ENCODE data around the gene MAP2K5.
A peak's percentile ranks its signal among the peaks of the same experiment; 100 is the strongest.

Gene MAP2K5

DNA sequence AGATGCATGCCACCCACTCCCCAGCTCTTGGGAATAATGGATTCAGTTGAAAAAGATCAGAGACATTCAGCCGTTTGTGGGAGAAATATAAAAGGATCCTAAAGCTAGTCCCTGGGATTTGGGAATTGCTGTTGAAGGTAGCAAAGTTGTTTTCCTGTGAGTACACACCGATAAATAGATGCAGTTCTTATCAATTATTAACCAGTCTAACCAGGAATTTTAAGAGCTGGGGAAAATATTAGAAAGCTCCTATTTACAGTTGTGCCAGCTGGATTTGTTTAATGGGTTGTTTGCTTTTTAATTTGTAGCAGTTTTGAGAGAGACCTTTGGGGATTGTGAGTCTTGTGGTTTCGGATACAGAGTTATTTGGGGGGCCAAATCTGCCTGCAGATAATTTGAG lies 238.6 kb downstream of the MAP2K5 start:
- Histone ChIP-seq H3K18ac (ENCODE audit: low read length) (no peak overlapping the region), H3K9ac (ENCODE audit: low read length) (no peak overlapping the region), H3K4ac (ENCODE audit: low read depth, low read length) (no peak overlapping the region), H3K79me1 (ENCODE audit: low read length) (no peaks in the 10 kb centered on the region), H3K4me3 (ENCODE audit: low read length) (no peak overlapping the region), H2BK120ac (ENCODE audit: low read depth, low read length) (no peak overlapping the region), H3K56ac (ENCODE audit: low read length) (no peak overlapping the region), H3K79me2 (ENCODE audit: control insufficient read depth, insufficient read depth, low read length) (no peaks in the 10 kb centered on the region), H4K5ac (ENCODE audit: low read length) (no peak overlapping the region), H3K23ac (ENCODE audit: low read length) (no peak overlapping the region), H3K27ac (ENCODE audit: low read depth, low read length) (no peak overlapping the region), H2BK15ac (replicated peaks; ENCODE audit: low read depth) (no peak overlapping the region), H3K27me3 (ENCODE audit: insufficient read depth, low read length, poor library complexity) (no peaks in the 10 kb centered on the region), H4K8ac (ENCODE audit: low read depth, low read length) (no peak overlapping the region), H3K36me3 (ENCODE audit: control insufficient read depth, insufficient read depth, low read length) (no peaks in the 10 kb centered on the region), H3K4me2 (ENCODE audit: low read length) (no peak overlapping the region), H2BK5ac (ENCODE audit: low read length) (no peak overlapping the region), H3K4me1 (ENCODE audit: control insufficient read depth, low read depth, low read length) (peaks cover 4% of the 10 kb centered on the region), H2AK5ac (ENCODE audit: low read length) (no peak overlapping the region)
- no peak for DNase-seq
- WGBS (ENCODE audit: extremely low coverage, insufficient coverage, low lambda C conversion rate) = no CpG with 5 or more reads among the region's 3 CpGs

DNA sequence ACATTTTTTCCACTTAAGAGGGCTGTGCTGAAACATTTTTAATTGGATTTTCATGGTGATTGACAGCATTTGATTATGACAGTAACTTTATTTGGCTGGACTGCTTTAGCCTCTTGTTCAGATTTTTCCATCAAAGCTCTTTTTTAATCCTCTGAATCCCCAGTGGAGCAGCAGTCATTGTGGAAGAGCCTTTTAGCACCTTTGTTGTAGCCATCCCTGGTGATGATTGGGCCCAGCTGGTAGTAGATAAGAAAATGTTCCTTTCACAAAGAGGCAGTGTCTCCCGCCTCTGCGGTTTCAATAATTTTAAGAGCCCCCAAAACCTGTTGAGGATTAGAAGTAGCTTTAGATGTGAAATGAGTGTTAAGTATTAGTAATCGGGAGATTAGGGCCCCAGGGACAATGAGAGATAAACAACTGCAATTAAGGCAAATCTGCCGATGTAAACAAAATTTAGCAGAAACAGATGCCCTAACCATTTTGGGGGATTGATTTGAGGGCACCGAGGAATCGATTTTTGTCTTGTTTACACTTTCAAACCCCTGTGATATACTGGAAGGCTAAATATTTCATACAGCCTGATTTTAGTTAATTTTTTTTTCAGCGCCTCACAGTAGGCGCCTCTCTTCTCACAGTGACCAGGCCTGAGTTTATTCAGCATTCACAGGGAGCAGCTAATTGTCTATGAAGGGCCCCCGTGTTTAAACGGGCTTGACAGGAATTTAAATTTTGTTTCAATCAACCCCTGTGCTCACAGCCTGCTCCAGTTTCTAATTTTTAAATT lies 239.6 kb downstream of the MAP2K5 start:
- Histone ChIP-seq H3K18ac (ENCODE audit: low read length) (no peak overlapping the region), H3K4ac (ENCODE audit: low read depth, low read length) (no peak overlapping the region), H3K56ac (ENCODE audit: low read length) (no peak overlapping the region), H4K5ac (ENCODE audit: low read length) (no peak overlapping the region), H3K27me3 (ENCODE audit: insufficient read depth, low read length, poor library complexity) (no peaks in the 10 kb centered on the region), H2BK15ac (replicated peaks; ENCODE audit: low read depth) (no peak overlapping the region), H3K79me1 (ENCODE audit: low read length) (no peaks in the 10 kb centered on the region), H2AK5ac (ENCODE audit: low read length) (no peak overlapping the region), H3K9ac (ENCODE audit: low read length) (no peak overlapping the region), H3K79me2 (ENCODE audit: control insufficient read depth, insufficient read depth, low read length) (no peaks in the 10 kb centered on the region), H2BK5ac (ENCODE audit: low read length) (no peak overlapping the region), H3K23ac (ENCODE audit: low read length) (no peak overlapping the region), H3K4me1 (ENCODE audit: control insufficient read depth, low read depth, low read length) (peaks cover 4% of the 10 kb centered on the region), H3K4me3 (ENCODE audit: low read length) (no peak overlapping the region), H3K4me2 (ENCODE audit: low read length) (no peak overlapping the region), H2BK120ac (ENCODE audit: low read depth, low read length) (no peak overlapping the region), H4K8ac (ENCODE audit: low read depth, low read length) (no peak overlapping the region), H3K36me3 (ENCODE audit: control insufficient read depth, insufficient read depth, low read length) (no peaks in the 10 kb centered on the region), H3K27ac (ENCODE audit: low read depth, low read length) (no peak overlapping the region)
- WGBS (ENCODE audit: extremely low coverage, insufficient coverage, low lambda C conversion rate) = no CpG with 5 or more reads among the region's 10 CpGs
- peak; percentile 91 for DNase-seq

DNA sequence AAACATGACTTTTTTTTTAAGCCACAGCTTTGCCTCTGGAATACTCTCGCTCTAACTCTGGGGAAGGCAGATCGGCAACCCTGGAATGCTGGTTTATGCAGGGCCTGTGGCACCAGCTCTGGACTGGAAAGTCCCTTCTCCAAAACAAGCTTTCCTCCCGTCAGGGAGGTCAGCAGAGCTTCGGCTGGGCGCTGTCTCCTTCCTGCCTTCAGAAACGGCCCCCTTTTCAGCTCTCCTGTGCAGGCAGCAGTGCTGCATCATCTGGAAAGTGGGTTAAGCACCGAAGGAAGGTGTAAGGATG lies 240.1 kb downstream of the MAP2K5 start:
- Histone ChIP-seq H3K4ac (ENCODE audit: low read depth, low read length) (no peak overlapping the region), H3K79me2 (ENCODE audit: control insufficient read depth, insufficient read depth, low read length) (no peaks in the 10 kb centered on the region), H3K79me1 (ENCODE audit: low read length) (no peaks in the 10 kb centered on the region), H3K27me3 (ENCODE audit: insufficient read depth, low read length, poor library complexity) (no peaks in the 10 kb centered on the region), H2BK5ac (ENCODE audit: low read length) (no peak overlapping the region), H3K56ac (ENCODE audit: low read length) (no peak overlapping the region), H2BK15ac (replicated peaks; ENCODE audit: low read depth) (no peak overlapping the region), H3K23ac (ENCODE audit: low read length) (no peak overlapping the region), H3K27ac (ENCODE audit: low read depth, low read length) (no peak overlapping the region), H3K4me1 (ENCODE audit: control insufficient read depth, low read depth, low read length) (peaks cover 4% of the 10 kb centered on the region), H3K18ac (ENCODE audit: low read length) (no peak overlapping the region), H3K4me2 (ENCODE audit: low read length) (no peak overlapping the region), H3K4me3 (ENCODE audit: low read length) (no peak overlapping the region), H2BK120ac (ENCODE audit: low read depth, low read length) (no peak overlapping the region), H4K5ac (ENCODE audit: low read length) (no peak overlapping the region), H4K8ac (ENCODE audit: low read depth, low read length) (no peak overlapping the region), H3K36me3 (ENCODE audit: control insufficient read depth, insufficient read depth, low read length) (no peaks in the 10 kb centered on the region), H2AK5ac (ENCODE audit: low read length) (no peak overlapping the region), H3K9ac (ENCODE audit: low read length) (no peak overlapping the region)
- WGBS (ENCODE audit: extremely low coverage, insufficient coverage, low lambda C conversion rate) = no CpG with 5 or more reads among the region's 7 CpGs
- DNase-seq = peak; percentile 40

DNA sequence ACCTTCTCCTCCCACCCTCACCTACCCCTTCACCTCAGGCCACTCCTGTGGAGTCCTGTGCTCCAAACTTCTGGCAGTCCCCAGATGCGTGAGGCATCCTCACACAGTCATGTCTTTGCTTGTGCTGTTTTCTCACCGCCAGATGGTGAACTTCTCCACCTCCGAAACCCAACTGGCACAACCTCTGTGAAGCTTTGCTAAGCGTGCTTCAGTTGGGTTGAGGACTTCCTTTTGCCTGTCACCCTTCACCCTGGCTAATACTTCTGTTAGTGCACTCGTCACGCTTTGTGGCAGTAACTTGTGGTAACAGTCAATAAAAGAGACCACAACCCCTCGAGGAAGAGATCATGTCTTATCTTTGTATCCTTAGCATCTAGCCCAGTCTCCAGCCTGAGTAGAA lies 240.8 kb downstream of the MAP2K5 start:
- no peak overlapping the region for H4K8ac ChIP-seq (ENCODE audit: low read depth, low read length)
- no peak for DNase-seq
- no peak overlapping the region for H4K5ac ChIP-seq (ENCODE audit: low read length)
- H3K79me1 ChIP-seq (ENCODE audit: low read length) = no peaks in the 10 kb centered on the region
- no peak overlapping the region for H2BK15ac ChIP-seq (replicated peaks; ENCODE audit: low read depth)
- WGBS (ENCODE audit: extremely low coverage, insufficient coverage, low lambda C conversion rate) = no CpG with 5 or more reads among the region's 7 CpGs
- H3K56ac ChIP-seq (ENCODE audit: low read length) = no peak overlapping the region
- no peak overlapping the region for H3K4ac ChIP-seq (ENCODE audit: low read depth, low read length)
- H3K4me3 ChIP-seq (ENCODE audit: low read length) = no peak overlapping the region
- H3K23ac ChIP-seq (ENCODE audit: low read length) = no peak overlapping the region
- no peaks in the 10 kb centered on the region for H3K36me3 ChIP-seq (ENCODE audit: control insufficient read depth, insufficient read depth, low read length)
- peaks cover 4% of the 10 kb centered on the region for H3K4me1 ChIP-seq (ENCODE audit: control insufficient read depth, low read depth, low read length)
- H3K79me2 ChIP-seq (ENCODE audit: control insufficient read depth, insufficient read depth, low read length) = no peaks in the 10 kb centered on the region
- H3K18ac ChIP-seq (ENCODE audit: low read length) = no peak overlapping the region
- no peak overlapping the region for H2BK120ac ChIP-seq (ENCODE audit: low read depth, low read length)
- H3K27me3 ChIP-seq (ENCODE audit: insufficient read depth, low read length, poor library complexity) = no peaks in the 10 kb centered on the region
- no peak overlapping the region for H3K27ac ChIP-seq (ENCODE audit: low read depth, low read length)
- no peak overlapping the region for H3K9ac ChIP-seq (ENCODE audit: low read length)
- H2AK5ac ChIP-seq (ENCODE audit: low read length) = no peak overlapping the region
- no peak overlapping the region for H3K4me2 ChIP-seq (ENCODE audit: low read length)
- no peak overlapping the region for H2BK5ac ChIP-seq (ENCODE audit: low read length)

DNA sequence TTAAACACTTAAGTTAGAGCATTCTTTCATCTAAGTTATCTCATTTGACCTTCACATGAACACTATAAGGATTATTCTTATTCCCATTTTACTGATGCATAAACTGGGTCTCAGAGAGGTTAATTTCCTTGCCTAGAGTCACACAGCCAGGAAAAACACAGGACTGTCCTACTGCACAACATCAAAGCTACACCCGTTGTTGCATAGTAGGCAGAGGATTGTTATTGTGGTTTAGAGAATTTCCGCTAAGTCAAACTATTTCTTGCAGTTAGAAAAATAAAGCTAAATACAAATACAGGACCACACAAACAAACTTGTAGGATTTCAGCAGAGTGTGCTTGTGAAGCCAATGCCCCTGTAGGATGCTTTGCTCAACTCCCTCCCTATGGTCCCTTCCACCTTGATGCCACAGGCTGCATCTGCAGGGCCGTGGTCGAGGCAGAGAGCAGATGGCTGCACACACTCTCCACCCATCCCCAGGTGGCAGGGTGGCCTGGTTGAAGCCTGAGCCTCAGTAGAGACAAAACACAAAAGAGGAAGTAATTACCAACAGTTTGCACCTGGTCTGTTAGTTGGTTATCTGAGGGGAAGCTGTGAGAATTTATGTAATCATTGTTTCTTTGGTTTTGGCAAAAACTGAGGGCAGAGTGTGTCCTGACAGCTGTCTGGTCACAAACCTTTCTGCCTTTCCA lies 241.7 kb downstream of the MAP2K5 start:
- no peak overlapping the region for H2BK5ac ChIP-seq (ENCODE audit: low read length)
- no peaks in the 10 kb centered on the region for H3K79me2 ChIP-seq (ENCODE audit: control insufficient read depth, insufficient read depth, low read length)
- H3K27ac ChIP-seq (ENCODE audit: low read depth, low read length) = no peak overlapping the region
- no peak overlapping the region for H3K4me3 ChIP-seq (ENCODE audit: low read length)
- no peak overlapping the region for H2AK5ac ChIP-seq (ENCODE audit: low read length)
- peaks cover 4% of the 10 kb centered on the region for H3K4me1 ChIP-seq (ENCODE audit: control insufficient read depth, low read depth, low read length)
- DNase-seq = peak; percentile 36
- H2BK15ac ChIP-seq (replicated peaks; ENCODE audit: low read depth) = no peak overlapping the region
- no peaks in the 10 kb centered on the region for H3K79me1 ChIP-seq (ENCODE audit: low read length)
- no peaks in the 10 kb centered on the region for H3K36me3 ChIP-seq (ENCODE audit: control insufficient read depth, insufficient read depth, low read length)
- no peak overlapping the region for H2BK120ac ChIP-seq (ENCODE audit: low read depth, low read length)
- H3K4ac ChIP-seq (ENCODE audit: low read depth, low read length) = no peak overlapping the region
- H3K18ac ChIP-seq (ENCODE audit: low read length) = no peak overlapping the region
- no peak overlapping the region for H3K56ac ChIP-seq (ENCODE audit: low read length)
- no peak overlapping the region for H3K9ac ChIP-seq (ENCODE audit: low read length)
- H4K5ac ChIP-seq (ENCODE audit: low read length) = no peak overlapping the region
- no peak overlapping the region for H3K4me2 ChIP-seq (ENCODE audit: low read length)
- H3K23ac ChIP-seq (ENCODE audit: low read length) = no peak overlapping the region
- H4K8ac ChIP-seq (ENCODE audit: low read depth, low read length) = no peak overlapping the region
- H3K27me3 ChIP-seq (ENCODE audit: insufficient read depth, low read length, poor library complexity) = no peaks in the 10 kb centered on the region
- WGBS (ENCODE audit: extremely low coverage, insufficient coverage, low lambda C conversion rate) = no CpG with 5 or more reads among the region's 4 CpGs
